HepG2 (cell line): ENCODE results near the gene TTC39C. TPM values are rescaled to one million over a fixed set of nuclear protein-coding genes. Genes with fewer than 3 reads are reported as not detected.

Experiments used
- CBFB ChIP-seq: sonication (generic); formaldehyde crosslinking; IDR thresholded peaks from 2 replicates; pipeline ENCODE4 v1.4.0; 2020; ENCODE audit warnings: missing genetic modification reagents
- DNMT1 ChIP-seq: sonication (generic); formaldehyde crosslinking; IDR thresholded peaks from 2 replicates; pipeline ENCODE4 v1.5.1; 2020; ENCODE audit warnings: mild to moderate bottlenecking, missing genetic modification reagents
- HOXA3 ChIP-seq: sonication (generic); formaldehyde crosslinking; IDR thresholded peaks from 2 replicates; pipeline ENCODE4 v1.5.0; 2020; ENCODE audit warnings: missing genetic modification reagents
- JARID2 ChIP-seq: sonication (generic); formaldehyde crosslinking; IDR thresholded peaks from 2 replicates; pipeline ENCODE4 v1.8.1; 2023; ENCODE audit warnings: missing genetic modification reagents, inconsistent platforms; ENCODE audit not compliant: insufficient replicate concordance
- KDM5A ChIP-seq: fragments of 200-600 bp; sonication (generic); IDR thresholded peaks from 2 replicates; pipeline ENCODE4 v1.7.0; 2018; ENCODE audit warnings: antibody characterized with exemption, mild to moderate bottlenecking, low read length, borderline replicate concordance
- NBN ChIP-seq: fragments of 450-650 bp; conservative IDR thresholded peaks from 2 replicates; pipeline ENCODE4 v1.6.1; 2017
- SP140L ChIP-seq: sonication (generic); formaldehyde crosslinking; IDR thresholded peaks from 2 replicates; pipeline ENCODE4 v1.4.0; 2020; ENCODE audit warnings: missing genetic modification reagents, borderline replicate concordance
- ZNF10 ChIP-seq: sonication (generic); formaldehyde crosslinking; IDR thresholded peaks from 2 replicates; pipeline ENCODE4 v1.4.0; 2020; ENCODE audit warnings: mild to moderate bottlenecking, low read depth, missing genetic modification reagents, borderline replicate concordance
- ZNF34 ChIP-seq: sonication (generic); formaldehyde crosslinking; IDR thresholded peaks from 2 replicates; pipeline ENCODE4 v1.4.0; 2020; ENCODE audit warnings: mild to moderate bottlenecking, missing genetic modification reagents, borderline replicate concordance
- ZNF563 ChIP-seq: sonication (generic); formaldehyde crosslinking; IDR thresholded peaks from 2 replicates; pipeline ENCODE4 v1.8.0; 2022; ENCODE audit warnings: mild to moderate bottlenecking, moderate library complexity, missing genetic modification reagents
- polyA plus RNA-seq, 8 experiments: library from polyadenylated mRNA; depleted of rRNA in 3 of 8; stranded (reverse) in 7 of 8; unstranded in 1 of 8; fragments of >200 nt; fragmentation: Illumina TruSeq in 4 of 8; extraction: Trizol in 4 of 8; gene quantifications; 2 replicates each; pipeline versions ENCODE4 v1.2.1 to v1.2.3, GENCODE V29; 2011 to 2016; ENCODE audit warnings: low read depth in 4 of 8, missing spikeins in 1 of 8, mixed read lengths in 1 of 8; ENCODE audit not compliant: insufficient read depth in 1 of 8
- total RNA-seq, 5 experiments: library from RNA; depleted of rRNA; stranded (reverse); fragments of >200 nt; fragmentation: Illumina TruSeq; extraction: Trizol; gene quantifications; 2 replicates each; pipeline ENCODE4 v1.2.3, GENCODE V29; 2016; ENCODE audit warnings: low read depth in 1 of 5
- TF ChIP-seq, protein P1 (sequence below): sonication (generic); formaldehyde crosslinking; IDR thresholded peaks from 2 replicates; pipeline ENCODE4 v1.9.0; 2021; ENCODE audit warnings: missing genetic modification reagents, borderline replicate concordance
- TF ChIP-seq, protein P2 (sequence below): sonication (generic); formaldehyde crosslinking; IDR thresholded peaks from 2 replicates; pipeline ENCODE4 v1.5.1; 2020; ENCODE audit warnings: mild to moderate bottlenecking, missing genetic modification reagents, moderate library complexity
- TF ChIP-seq, protein P3 (sequence below): sonication (generic); formaldehyde crosslinking; IDR thresholded peaks from 2 replicates; pipeline ENCODE4 v1.8.1; 2023; ENCODE audit warnings: mild to moderate bottlenecking, missing genetic modification reagents, borderline replicate concordance
- TF ChIP-seq, protein P4 (sequence below): sonication (generic); formaldehyde crosslinking; IDR thresholded peaks from 2 replicates; pipeline ENCODE4 v1.4.0; 2020; ENCODE audit warnings: missing genetic modification reagents, mild to moderate bottlenecking, borderline replicate concordance
- TF ChIP-seq, protein P5 (sequence below): sonication (generic); formaldehyde crosslinking; IDR thresholded peaks from 2 replicates; pipeline ENCODE4 v1.4.0; 2020; ENCODE audit warnings: missing genetic modification reagents, borderline replicate concordance

Gene TTC39C
- total and polyA plus RNA-seq, 2 of the 13 experiments (the other 11 are each of a cell fraction or from before 2014, with no cell fraction given), result 19.1 to 25.9 TPM

DNA sequence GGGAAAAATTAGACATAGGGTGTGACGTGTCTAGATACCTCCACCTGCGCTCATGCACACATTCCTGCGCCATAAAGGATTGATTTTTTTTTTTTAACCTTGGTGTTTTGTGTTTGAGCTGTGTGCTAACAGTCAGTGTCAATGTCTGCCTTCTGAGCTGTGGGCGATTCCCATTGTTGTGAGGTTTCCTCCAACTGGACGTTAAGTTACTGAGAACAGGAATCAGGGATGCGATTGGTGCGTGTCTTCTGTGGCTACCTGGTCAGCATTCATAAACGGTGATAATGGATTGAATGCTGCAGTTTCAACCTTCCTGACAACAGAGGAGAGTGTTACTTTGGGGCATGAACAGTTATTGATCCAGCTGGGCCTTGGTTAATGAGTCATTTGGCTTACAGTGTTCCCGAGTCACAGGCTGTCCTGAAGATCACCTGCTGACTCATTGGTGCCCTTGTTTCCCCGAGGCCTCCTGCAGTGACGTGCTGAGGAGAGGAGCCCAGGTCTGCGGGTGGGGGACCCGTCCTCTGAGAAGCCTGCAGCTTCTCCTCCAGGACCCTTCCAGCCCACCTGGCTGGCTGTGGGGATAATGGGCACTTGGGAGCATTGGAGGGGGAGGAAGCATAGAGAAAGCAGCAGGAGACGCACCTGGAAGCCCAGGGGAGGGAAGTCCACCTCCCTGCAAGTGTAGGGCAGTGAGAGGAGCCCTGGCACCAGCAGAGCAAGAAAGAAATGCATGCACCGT, 98.5 kb downstream of the TTC39C start (continued):
- TF ChIP-seq, protein P1, sequence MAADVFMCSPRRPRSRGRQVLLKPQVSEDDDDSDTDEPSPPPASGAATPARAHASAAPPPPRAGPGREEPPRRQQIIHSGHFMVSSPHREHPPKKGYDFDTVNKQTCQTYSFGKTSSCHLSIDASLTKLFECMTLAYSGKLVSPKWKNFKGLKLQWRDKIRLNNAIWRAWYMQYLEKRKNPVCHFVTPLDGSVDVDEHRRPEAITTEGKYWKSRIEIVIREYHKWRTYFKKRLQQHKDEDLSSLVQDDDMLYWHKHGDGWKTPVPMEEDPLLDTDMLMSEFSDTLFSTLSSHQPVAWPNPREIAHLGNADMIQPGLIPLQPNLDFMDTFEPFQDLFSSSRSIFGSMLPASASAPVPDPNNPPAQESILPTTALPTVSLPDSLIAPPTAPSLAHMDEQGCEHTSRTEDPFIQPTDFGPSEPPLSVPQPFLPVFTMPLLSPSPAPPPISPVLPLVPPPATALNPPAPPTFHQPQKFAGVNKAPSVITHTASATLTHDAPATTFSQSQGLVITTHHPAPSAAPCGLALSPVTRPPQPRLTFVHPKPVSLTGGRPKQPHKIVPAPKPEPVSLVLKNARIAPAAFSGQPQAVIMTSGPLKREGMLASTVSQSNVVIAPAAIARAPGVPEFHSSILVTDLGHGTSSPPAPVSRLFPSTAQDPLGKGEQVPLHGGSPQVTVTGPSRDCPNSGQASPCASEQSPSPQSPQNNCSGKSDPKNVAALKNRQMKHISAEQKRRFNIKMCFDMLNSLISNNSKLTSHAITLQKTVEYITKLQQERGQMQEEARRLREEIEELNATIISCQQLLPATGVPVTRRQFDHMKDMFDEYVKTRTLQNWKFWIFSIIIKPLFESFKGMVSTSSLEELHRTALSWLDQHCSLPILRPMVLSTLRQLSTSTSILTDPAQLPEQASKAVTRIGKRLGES (CRISPR knock-in tag), result no peak
- TF ChIP-seq KDM5A (no peak), HOXA3 (CRISPR knock-in tag) (peak; percentile 77), JARID2 (CRISPR knock-in tag) (no peak), SP140L (CRISPR knock-in tag) (no peak), ZNF563 (CRISPR knock-in tag) (no peak), CBFB (peak; percentile 58; the same call in 1 of the 2 replicates), ZNF34 (CRISPR knock-in tag) (no peak), ZNF10 (CRISPR knock-in tag) (no peak), DNMT1 (no peak), NBN (no peak)
- TF ChIP-seq, protein P2, sequence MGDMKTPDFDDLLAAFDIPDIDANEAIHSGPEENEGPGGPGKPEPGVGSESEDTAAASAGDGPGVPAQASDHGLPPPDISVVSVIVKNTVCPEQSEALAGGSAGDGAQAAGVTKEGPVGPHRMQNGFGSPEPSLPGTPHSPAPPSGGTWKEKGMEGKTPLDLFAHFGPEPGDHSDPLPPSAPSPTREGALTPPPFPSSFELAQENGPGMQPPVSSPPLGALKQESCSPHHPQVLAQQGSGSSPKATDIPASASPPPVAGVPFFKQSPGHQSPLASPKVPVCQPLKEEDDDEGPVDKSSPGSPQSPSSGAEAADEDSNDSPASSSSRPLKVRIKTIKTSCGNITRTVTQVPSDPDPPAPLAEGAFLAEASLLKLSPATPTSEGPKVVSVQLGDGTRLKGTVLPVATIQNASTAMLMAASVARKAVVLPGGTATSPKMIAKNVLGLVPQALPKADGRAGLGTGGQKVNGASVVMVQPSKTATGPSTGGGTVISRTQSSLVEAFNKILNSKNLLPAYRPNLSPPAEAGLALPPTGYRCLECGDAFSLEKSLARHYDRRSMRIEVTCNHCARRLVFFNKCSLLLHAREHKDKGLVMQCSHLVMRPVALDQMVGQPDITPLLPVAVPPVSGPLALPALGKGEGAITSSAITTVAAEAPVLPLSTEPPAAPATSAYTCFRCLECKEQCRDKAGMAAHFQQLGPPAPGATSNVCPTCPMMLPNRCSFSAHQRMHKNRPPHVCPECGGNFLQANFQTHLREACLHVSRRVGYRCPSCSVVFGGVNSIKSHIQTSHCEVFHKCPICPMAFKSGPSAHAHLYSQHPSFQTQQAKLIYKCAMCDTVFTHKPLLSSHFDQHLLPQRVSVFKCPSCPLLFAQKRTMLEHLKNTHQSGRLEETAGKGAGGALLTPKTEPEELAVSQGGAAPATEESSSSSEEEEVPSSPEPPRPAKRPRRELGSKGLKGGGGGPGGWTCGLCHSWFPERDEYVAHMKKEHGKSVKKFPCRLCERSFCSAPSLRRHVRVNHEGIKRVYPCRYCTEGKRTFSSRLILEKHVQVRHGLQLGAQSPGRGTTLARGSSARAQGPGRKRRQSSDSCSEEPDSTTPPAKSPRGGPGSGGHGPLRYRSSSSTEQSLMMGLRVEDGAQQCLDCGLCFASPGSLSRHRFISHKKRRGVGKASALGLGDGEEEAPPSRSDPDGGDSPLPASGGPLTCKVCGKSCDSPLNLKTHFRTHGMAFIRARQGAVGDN (CRISPR knock-in tag), result peak; percentile 84
- TF ChIP-seq, protein P3, sequence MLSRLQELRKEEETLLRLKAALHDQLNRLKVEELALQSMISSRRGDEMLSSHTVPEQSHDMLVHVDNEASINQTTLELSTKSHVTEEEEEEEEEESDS, result no peak
- TF ChIP-seq, protein P4, sequence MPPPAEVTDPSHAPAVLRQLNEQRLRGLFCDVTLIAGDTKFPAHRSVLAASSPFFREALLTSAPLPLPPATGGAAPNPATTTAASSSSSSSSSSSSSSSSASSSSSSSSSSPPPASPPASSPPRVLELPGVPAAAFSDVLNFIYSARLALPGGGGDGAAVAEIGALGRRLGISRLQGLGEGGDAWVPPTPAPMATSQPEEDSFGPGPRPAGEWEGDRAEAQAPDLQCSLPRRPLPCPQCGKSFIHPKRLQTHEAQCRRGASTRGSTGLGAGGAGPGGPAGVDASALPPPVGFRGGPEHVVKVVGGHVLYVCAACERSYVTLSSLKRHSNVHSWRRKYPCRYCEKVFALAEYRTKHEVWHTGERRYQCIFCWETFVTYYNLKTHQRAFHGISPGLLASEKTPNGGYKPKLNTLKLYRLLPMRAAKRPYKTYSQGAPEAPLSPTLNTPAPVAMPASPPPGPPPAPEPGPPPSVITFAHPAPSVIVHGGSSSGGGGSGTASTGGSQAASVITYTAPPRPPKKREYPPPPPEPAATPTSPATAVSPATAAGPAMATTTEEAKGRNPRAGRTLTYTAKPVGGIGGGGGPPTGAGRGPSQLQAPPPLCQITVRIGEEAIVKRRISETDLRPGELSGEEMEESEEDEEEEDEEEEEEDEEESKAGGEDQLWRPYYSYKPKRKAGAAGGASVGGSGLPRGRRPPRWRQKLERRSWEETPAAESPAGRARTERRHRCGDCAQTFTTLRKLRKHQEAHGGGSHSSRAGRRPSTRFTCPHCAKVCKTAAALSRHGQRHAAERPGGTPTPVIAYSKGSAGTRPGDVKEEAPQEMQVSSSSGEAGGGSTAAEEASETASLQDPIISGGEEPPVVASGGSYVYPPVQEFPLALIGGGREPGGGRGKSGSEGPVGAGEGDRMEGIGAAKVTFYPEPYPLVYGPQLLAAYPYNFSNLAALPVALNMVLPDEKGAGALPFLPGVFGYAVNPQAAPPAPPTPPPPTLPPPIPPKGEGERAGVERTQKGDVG (CRISPR knock-in tag), result peak; percentile 77; the same call in 1 of the 2 replicates
- TF ChIP-seq, protein P5, sequence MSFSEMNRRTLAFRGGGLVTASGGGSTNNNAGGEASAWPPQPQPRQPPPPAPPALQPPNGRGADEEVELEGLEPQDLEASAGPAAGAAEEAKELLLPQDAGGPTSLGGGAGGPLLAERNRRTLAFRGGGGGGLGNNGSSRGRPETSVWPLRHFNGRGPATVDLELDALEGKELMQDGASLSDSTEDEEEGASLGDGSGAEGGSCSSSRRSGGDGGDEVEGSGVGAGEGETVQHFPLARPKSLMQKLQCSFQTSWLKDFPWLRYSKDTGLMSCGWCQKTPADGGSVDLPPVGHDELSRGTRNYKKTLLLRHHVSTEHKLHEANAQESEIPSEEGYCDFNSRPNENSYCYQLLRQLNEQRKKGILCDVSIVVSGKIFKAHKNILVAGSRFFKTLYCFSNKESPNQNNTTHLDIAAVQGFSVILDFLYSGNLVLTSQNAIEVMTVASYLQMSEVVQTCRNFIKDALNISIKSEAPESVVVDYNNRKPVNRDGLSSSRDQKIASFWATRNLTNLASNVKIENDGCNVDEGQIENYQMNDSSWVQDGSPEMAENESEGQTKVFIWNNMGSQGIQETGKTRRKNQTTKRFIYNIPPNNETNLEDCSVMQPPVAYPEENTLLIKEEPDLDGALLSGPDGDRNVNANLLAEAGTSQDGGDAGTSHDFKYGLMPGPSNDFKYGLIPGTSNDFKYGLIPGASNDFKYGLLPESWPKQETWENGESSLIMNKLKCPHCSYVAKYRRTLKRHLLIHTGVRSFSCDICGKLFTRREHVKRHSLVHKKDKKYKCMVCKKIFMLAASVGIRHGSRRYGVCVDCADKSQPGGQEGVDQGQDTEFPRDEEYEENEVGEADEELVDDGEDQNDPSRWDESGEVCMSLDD (CRISPR knock-in tag), result no peak
